22Rv1 (cell line): ENCODE measurements around the gene GREB1.

Experiments used
- H3K27ac ChIP-seq: fragments of 450-650 bp; 2 replicates; pipeline ENCODE4 v1.5.1; 2017
- ZFX ChIP-seq: fragments of 450-650 bp; IDR thresholded peaks from 2 replicates; pipeline ENCODE4 v1.6.1; 2017; ENCODE audit warnings: antibody characterized with exemption, borderline replicate concordance
- TF ChIP-seq, protein P1 (sequence below): fragments of 450-650 bp; IDR thresholded peaks from 2 replicates; pipeline ENCODE4 v1.5.1; 2017; ENCODE audit warnings: mild to moderate bottlenecking

GREB1 gene

DNA sequence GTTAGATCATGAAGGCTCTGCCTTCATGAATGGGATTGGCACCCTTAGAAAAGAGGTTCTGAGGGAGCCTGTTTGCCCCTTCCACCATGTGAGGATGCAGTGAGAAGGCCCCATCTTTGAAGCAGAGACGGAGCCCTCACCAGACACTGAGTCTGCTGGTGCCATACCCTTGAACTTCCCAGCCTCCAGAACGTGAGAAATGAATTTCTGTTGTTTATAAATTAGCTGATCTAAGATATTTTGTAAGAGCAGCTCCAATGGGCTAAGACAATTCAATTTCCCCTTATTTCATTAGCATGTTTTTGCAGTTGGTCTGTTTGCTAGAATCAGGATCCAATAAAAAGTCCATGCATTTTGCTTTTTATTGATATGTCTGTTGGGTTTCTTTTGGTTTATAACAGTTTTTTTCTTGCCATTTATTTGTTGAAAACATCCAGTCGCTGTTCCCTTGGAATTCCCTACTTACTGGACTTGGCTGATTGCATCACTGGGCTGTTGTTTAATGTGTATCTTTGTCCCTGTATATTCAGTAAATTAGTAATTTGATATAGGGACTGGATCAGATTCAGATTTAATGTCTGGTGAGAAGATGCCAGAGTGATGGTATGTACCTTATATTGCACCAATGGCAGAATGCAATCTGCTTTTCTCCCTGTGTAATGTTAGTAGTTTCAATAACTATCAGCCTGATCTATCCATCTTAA, 24.0 kb upstream of the GREB1 start:
- TF ChIP-seq ZFX = no peak
- TF ChIP-seq, protein P1, sequence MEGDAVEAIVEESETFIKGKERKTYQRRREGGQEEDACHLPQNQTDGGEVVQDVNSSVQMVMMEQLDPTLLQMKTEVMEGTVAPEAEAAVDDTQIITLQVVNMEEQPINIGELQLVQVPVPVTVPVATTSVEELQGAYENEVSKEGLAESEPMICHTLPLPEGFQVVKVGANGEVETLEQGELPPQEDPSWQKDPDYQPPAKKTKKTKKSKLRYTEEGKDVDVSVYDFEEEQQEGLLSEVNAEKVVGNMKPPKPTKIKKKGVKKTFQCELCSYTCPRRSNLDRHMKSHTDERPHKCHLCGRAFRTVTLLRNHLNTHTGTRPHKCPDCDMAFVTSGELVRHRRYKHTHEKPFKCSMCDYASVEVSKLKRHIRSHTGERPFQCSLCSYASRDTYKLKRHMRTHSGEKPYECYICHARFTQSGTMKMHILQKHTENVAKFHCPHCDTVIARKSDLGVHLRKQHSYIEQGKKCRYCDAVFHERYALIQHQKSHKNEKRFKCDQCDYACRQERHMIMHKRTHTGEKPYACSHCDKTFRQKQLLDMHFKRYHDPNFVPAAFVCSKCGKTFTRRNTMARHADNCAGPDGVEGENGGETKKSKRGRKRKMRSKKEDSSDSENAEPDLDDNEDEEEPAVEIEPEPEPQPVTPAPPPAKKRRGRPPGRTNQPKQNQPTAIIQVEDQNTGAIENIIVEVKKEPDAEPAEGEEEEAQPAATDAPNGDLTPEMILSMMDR = no peak

DNA sequence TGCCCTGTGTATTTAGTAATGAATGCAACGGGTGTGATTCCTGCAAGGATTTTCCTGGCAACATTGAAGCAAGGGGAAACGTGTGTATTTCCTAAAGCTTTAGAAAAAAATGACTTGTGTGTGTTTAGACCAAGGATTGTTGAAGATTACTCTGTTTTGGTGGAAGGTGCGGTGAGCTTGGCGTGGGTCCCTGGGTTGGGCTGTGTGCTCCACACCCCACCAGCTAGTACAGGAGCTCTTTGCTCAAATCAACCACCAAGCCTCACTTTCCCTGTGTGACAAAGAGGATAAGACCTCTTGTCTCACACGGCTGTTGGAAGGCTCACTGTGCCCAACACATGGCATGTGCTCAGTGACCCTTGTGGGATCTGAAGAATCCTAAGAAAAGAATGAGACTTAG, 21.4 kb upstream of the GREB1 start:
- TF ChIP-seq, protein P1 = no peak
- TF ChIP-seq ZFX = no peak
- no peak overlapping the region for H3K27ac ChIP-seq

More for the DNA sequence above, 24.0 kb upstream of the GREB1 start:
- no peak overlapping the region for H3K27ac ChIP-seq

- H3K27ac ChIP-seq = no peak overlapping the region
- no peak for TF ChIP-seq ZFX
- TF ChIP-seq, protein P1 = no peak
These were observed 20.5 kb upstream of the GREB1 start for GRCh38 chr2:11513319-11513718.

DNA sequence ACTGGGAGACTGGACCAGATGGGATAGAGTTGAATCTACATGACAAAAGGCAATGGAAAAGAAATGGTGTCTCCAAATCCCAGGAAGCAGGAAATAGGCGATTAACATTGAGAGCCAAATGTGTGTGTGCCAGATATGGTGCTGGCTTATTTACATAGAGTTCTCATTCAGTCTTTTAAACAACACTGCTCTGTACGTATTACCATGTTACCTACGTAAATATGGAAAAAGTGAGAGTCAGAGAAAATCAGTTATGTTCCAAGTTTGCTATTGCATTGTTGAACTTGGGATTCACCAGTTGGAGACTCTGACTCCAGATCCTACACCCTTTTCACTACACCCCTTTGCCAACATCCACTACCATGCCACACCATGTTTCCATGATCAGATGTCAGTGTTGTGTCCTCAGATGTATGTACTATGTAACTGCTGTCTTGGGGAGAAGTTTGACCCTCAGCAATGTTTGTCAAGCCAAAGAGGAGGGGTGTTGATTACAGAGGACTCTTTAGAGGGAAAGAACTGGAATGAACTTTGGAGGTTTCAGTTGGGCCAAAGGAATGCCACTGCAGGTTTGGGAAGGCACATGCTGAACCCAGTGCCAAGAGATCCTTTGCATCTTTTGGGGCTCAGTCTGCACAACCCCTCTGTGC, 19.6 kb upstream of the GREB1 start:
- TF ChIP-seq ZFX = no peak
- TF ChIP-seq, protein P1 = no peak
- no peak overlapping the region for H3K27ac ChIP-seq

- no peak overlapping the region for H3K27ac ChIP-seq
- no peak for TF ChIP-seq ZFX
- TF ChIP-seq, protein P1 = no peak
These were observed 18.9 kb upstream of the GREB1 start for GRCh38 chr2:11514904-11515303.

DNA sequence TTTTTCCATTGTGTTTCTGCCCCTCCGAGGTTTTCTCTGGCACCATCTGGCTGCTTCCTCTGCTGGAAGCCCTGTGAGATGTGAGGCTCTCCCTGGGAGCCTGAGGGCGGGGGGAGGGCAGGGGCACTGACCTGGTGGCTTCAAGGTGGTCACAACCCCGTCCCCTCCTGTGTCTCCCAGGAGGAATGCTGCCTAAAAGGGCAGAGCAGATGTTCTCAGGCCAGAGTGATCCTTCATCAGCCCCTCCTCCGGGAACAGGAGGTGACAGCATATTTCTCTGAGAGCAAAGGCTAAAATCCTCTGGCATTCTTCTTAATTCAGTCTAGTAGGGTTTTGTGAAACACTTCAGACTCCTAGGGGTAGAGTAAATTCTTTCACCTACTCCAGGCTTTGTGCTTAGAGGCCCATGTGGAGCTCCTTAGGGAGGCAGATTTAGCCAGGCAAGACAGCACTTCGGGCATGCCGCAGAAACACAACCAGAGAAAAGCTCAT, 18.3 kb upstream of the GREB1 start:
- no peak for TF ChIP-seq ZFX
- H3K27ac ChIP-seq = no peak overlapping the region

DNA sequence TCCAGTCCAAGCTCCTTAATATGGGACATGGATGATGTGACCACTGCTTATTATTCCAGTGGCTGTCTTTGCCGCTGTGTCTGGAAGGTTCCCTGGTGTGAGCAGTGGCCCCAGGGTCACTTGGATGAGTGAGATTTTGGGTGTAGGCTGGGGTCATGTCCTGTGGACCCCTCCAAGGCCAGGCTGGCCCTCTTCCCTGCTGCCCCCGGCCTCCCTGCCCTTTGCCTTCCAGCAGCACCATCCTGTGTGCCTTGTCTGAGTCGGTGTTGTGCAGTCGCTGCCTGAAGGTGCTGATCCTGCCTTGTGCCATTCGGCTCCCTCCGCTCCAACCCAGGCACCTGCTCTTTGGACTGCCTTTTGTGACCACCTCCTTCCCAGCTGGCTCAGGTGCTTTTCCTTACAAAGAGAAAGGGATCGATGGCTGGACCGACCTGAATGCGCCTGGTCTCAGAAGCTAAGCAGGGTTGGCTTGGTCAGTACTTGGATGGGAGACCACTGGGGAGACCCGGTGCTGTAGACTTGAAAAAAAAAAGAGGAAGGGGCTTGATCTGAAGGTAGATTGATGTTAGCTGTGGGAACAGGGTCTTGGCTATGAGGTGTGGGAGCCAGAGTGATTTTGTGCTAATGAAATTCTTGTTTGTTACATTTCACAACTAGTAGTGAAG, 16.7 kb upstream of the GREB1 start:
- no peak overlapping the region for H3K27ac ChIP-seq
- TF ChIP-seq, protein P1 = no peak
- TF ChIP-seq ZFX = no peak
